HG03439 (cell line): ENCODE data around the gene POLR2A.
"Not testable (repeated sequence)": the region's sequence is repeated elsewhere in the genome, so short reads cannot be mapped to it uniquely, and the experiment has no call there.

Source experiments
- ATAC-seq: cut with Tn5 transposase; IDR thresholded peaks from one replicate; pipeline ENCODE4 v1.9.1; 2021; ENCODE audit warnings: mild to moderate bottlenecking, moderate library complexity; ENCODE audit not compliant: unreplicated experiment

The POLR2A gene

DNA sequence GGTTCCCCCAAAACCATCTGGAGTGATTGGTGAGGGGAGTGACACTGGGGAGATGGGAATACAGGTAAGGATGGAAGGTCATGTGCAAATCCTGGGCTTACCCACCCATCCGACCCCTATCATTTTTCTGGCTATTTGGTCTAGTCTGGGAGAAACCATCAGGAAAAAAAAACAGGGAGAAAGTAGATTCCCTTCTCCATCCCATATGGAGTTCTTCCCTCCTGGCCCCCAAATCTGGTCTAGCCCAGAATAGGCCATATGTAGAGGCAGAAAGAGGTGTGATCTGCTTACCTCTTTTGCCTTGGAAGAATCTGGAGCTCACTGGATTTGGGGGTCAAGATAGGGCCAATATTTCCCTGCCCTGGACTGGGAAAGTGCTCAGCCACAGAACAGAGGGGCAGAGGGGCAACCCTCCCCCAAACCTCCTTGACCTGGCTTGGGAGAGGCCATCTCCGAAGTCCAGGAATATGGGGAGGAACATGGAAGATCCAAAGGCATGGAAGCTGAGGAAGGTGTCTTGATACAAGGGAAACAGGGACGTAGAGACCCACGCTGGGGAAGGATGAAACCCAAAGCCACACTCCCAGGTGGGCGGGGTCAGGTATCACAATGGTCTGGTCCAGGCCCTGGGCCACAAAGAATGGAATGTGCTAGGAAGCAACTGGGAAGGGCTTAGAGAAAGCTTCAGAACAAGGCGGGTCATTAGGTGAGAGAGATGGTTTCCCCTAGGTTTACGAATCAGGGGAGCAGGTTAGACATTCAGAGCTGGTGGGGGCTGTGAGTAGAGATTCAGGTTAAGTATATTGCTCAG is 23.1 kb upstream of the POLR2A start:
- ATAC-seq: no peak

DNA sequence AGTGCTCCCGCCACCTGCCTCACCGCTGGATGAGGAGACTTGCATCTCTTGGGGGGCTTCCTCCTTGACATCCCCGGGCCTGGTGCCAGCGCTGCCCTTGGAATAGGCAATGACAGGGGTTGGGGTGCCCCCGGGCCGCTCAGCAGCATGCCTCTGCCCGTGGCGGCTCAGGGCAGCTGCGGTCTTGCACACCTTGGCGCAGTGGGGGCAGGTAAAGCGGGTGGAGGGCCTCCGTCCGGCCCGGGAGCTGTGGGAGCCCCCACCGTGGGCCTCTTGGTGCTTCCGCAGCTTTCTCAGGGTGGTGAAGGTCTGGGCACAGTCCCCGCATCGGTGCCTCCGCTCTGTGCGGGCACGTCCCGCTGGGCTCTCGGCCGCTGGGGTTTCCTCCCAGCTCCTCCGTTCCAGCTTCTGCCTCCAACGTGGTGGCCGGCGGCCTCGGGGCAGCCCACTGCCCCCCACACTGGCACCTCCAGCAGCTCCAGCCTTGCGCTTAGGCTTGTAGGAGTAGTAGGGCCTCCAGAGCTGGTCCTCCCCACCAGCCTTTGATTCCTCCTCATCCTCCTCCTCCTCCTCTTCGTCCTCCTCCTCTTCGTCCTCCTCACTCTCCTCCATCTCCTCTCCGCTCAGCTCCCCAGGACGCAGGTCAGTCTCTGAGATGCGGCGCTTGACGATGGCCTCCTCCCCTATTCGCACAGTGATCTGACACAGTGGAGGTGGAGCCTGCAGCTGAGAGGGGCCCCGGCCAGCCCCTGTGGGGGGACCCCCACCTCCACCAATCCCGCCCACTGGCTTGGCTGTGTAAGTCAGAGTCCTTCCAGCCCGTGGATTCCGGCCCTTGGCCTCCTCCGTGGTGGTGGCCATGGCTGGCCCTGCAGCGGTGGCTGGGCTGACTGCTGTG is 21.4 kb upstream of the POLR2A start:
- no peak for ATAC-seq

DNA sequence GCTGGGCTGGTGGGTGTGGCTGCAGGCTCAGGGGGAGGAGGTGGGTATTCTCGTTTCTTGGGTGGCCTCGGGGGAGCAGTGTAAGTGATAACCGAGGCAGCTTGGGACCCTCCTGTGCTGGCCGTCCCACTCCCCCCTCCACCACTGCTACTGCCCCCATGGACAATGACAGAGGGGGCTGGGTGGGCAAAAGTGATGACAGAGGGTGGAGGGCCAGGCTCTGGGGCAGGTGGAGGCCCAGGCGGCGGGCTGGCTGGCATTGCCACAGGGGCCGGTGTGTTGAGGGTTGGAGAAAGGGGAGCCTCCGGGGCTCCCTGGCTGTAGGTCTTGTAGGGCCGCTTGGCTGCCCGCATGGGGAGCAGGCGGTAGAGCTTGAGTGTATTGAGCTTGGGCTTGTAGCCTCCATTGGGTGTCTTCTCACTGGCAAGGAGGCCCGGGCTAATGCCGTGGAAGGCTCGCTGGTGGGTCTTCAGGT is 20.8 kb upstream of the POLR2A start:
- ATAC-seq: no peak

DNA sequence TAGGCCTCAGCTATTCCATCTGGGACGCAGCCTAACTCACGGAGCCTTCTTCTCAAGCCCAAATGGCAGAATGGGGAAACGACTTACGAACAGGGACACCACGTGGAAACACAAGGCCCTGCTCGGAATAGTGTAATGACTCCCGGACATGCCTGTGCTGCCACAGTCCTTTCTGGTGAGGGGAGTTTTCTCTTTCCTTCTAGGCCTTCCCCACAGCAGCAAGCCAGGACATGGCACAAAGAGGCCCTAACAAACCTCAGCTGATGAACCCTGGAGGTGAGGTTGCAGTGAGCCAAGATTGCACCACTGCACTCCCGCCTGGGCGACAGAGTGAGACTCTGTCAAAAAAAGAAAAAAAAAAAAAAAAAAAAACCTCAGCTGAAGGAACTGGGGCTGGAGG is 20.1 kb upstream of the POLR2A start:
- no peak for ATAC-seq

DNA sequence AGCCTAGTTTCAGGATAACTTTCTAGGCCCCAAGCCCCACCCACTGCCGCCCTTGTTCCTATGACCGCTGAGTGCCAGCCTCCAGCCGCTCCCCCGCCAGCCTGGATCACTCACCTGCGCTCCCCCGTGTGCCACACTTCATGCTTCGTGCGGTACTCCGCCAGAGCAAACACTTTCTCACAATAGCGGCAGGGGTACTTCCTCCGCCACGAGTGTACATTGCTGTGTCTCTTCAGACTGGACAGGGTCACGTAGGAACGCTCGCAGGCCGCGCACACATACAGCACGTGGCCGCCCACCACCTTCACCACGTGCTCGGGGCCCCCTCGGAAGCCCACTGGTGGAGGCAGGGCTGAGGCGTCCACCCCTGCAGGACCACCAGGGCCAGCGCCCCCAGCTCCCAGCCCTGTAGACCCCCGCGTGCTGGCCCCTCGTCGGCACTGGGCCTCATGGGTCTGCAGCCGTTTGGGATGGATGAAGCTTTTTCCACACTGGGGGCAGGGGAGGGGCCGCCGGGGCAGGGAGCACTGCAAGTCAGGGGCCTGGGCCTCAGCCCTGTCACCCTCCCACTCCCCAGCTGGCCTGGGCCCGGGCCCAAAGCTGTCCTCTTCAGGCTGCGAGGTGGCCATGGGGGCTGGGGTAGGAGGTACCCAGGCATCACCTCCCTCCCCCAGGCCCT is 18.4 kb upstream of the POLR2A start:
- no peak for ATAC-seq

DNA sequence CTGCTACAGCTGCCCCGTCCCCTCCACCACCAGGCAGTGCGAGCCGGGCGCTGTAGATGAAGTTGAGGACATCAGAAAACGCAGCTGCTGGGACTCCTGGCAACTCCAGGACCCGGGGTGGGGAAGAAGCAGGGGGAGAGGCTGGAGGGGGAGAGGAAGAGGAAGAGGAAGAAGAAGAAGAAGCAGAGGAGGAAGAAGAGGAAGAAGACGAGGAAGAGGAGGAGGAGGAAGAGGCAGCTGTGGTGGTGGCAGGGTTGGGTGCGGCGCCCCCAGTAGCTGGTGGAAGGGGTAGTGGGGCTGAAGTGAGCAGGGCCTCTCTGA is 17.9 kb upstream of the POLR2A start:
- ATAC-seq: no peak

DNA sequence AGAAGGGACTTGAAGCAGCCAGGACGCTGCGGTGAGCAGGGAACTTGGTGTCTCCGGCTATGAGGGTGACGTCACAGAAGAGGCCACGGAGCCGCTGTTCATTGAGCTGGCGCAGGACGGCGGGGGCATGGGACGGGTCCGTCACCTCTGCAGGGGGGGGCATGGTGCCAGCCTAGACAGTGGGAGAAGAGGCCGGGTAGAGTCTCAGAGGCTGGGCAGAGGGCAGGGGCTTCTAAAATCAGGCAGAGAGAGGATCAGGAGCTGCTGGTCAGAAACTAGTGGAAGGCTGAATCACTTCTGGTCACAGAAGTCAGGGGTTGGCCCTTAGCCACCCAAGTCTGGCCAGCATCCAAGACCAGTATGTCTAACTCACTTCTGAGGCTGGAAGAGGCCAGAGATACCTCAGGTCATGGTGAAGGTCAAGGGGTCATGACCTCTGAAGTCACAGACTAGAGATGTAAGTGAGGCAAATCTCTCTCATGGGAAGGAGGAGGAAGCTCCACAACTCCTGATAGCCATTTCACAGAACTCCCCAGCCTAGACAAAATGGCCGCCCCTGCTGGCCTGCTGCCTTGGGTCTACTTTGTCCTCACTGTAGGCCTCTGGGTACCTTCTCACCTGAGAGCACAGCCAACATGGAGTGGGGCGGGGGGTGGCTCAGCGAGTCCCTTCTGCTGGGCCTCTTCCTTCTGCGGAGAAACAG is 17.4 kb upstream of the POLR2A start:
- no peak for ATAC-seq

DNA sequence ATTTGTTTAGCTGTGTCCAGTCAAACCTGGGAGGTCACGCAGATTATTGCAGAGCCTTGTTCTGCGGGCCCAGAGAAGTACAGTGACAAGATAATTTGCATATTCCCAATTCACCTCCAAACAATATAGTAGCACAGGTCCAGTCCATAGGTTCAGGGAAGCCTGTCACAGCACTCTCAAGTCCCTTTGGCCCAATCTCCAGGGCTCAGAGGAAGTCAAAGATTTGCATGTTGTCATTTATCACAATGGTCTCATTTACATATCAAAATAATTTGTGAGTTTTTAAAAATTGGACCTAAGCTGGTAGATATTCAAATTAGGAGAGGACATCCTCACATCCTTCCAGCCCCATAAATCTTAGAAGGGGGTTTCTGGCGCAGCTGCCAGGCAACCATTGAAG is 16.7 kb upstream of the POLR2A start:
- ATAC-seq: no peak

DNA sequence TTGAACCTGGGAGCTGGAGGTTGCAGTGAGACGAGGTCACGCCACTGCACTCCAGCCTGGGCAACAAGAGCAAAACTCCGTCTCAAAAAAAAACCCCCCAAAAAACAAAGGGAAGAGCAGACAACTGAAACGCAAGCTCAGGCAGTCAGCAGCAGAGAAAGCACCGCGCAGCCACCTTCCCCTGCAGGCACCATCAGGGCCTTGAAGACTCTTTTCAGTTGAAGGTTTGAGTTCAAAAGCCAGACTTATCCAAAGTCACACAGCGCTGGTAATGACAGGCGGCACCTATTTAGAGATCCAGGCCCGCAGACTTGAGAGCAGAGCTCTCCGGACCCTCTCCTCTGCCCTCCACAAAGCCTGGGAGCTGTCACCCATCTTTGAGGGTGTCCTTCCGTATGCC is 15.9 kb upstream of the POLR2A start:
- no peak for ATAC-seq

DNA sequence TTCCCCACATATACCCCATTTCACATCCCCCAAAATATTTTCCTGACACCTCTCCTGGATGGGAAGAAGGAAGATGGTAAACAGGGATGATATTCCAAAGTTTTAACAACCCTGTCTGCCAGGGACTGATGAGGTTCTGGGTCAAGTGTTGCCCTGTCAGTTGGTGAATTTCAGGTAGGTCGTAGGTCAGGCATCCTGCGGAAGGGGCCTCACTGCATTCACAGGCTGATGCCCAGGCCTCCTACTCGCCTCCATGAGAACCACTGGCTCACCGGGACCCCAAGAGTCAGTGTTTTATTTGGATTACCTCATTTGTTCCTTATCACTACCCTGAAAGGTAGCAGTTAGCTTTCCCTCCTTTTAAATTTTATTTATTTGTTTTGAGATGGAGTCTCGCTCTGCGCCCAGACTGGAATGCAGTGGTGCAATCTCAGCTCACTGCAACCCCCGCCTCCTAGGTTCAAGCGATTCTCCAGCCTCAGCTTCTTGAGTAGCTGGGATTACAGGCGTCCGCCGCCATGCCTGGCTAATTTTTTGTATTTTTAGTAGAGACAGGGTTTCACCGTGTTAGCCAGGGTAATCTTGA is 15.3 kb upstream of the POLR2A start:
- no peak for ATAC-seq

DNA sequence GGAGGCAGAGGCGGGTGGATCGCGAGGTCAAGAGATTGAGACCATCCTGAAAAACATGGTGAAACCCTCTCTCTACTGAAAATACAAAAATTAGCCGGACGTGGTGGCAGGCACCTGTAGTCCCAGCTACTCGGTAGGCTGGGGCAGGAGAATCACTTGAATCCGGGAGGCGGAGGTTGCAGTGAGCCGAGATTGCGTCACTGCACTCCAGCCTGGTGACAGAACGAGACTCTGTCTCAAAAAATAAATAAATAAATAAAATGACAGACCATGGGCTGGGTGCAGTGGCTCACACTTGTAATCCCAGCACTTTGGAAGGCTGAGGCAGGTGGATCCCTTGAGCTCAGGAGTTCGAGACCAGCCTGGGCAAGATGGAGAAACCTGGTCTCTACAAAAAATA is 14.3 kb upstream of the POLR2A start:
- not testable (repeated sequence) for ATAC-seq

DNA sequence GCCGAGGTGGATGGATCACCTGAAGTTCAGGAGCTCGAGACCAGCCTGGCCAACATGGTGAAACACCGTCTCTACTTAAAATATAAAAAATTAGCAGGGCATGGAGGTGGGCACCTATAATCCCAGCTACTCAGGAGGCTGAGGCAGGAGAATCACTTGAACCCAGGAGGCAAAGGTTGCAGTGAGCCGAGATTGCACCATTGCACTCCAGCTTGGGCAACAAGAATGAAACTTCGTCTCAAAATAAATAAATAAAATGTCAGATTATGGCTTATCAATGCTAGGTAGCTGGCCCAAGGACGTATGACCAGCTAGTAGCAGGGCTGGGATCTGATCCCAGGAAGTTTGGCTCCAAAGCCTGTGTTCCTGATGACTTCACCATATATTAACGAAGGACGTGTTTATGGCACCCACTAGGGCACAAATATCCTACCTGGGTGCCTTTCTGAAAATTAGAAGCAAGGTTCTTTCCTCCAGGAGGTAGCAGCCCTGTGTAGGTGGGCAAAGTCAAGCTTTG is 13.7 kb upstream of the POLR2A start:
- not testable (repeated sequence) for ATAC-seq

DNA sequence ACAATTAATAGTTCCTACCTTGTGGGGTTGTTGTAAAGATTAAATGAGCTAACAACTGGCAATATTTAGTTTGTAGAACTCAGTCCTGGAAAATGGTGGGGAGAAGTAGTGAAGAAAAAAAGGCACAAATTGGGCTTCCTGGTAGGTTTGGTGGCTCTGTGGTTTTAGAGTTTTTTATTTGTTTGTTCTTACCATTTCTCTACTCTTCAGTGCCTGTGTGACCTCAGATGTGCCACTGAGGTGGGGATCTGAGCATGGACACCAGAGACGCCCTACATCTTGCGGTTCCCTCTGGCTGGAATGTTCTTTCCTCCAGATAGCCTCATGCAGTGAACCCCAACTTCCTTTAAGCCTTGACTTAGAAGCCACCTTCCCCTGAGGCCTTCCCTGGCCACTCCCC is 12.4 kb upstream of the POLR2A start:
- no peak for ATAC-seq

DNA sequence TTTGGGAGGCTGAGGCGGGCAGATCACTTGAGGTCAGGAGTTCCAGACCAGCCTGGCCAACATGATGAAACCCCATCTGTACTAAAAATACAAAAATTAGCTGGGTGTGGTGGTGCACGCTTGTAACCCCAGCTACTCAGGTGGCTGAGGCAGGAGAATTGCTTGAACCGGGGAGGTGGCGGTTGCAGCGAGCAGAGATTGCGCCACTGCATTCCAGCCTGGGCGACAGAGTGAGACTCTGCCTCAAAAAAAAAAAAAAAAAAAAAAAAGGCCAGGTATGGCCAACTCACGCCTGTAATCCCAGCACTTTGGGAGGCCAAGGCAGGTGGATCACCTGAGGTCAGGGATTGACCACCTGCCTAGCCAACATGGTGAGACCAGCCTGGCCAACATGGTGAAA is 9.4 kb upstream of the POLR2A start:
- not testable (repeated sequence) for ATAC-seq

DNA sequence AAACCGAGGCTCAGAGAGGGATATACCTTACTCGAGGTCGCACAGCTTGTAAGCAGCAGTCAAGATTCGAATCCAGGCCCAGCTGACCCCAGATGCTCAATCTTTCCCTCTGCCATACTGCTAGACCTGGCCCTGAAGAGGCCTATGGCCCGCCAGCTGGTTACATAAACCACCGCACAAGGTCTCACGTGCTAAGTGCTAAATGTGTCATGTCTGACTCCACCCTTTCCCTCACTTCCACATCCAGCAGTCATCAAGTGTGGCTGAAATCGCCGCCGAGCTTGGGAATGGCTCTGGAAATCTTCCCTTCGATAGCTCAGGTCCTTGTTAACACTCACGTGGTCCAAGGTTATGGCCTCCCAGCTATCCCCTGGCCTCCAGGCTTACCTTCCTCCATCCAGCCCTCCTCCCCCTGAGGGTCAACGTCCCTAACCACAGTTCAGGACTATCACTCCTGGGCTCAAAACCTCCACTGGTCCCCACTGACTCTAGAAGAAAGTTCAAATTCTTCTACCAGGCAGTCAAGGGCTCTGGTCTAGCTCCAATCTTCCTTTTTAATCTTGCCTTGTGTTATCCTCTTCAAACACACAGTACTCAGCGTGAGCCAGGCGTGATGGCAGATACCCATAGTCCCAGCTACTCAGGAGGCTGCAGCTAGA is 8.3 kb upstream of the POLR2A start:
- no peak for ATAC-seq

DNA sequence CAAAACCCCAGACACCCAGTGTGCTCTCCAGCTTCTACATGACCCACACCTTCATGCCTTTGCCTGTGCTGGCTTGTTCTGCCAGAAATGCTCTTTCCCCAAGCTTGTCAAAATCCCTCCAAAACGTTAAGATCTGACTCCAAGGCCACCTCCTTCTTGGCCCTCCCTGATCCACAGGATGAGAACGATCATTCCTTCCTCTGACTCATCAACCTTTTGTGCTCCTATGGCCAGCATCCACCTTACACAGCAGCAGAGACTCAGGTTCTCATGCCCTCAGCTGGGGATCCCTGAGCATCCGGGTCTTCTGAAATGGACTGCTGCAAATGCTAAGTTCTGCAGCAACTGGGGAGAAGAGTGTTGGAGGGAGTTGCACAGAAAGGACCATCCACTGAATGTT is 7.7 kb upstream of the POLR2A start:
- ATAC-seq: no peak

DNA sequence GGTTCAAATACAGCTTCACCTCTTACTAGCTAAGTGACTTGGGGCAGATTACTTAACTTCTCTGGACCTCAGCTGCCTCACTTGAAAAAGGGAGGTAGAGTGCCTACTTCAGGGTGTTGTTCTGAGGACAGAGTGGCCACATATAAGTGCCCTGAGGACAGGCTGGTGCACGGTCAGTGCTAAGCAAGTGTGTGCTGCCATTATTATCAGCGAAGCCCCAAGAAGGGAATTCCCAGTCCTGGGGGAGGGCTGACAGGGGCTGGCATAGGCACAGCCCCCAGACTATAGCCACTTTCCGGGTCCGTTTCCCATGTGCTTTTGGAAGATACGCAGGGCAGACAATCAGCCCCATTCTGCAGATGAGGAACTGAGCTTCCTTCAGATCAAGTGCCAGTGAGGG is 7.2 kb upstream of the POLR2A start:
- no peak for ATAC-seq

DNA sequence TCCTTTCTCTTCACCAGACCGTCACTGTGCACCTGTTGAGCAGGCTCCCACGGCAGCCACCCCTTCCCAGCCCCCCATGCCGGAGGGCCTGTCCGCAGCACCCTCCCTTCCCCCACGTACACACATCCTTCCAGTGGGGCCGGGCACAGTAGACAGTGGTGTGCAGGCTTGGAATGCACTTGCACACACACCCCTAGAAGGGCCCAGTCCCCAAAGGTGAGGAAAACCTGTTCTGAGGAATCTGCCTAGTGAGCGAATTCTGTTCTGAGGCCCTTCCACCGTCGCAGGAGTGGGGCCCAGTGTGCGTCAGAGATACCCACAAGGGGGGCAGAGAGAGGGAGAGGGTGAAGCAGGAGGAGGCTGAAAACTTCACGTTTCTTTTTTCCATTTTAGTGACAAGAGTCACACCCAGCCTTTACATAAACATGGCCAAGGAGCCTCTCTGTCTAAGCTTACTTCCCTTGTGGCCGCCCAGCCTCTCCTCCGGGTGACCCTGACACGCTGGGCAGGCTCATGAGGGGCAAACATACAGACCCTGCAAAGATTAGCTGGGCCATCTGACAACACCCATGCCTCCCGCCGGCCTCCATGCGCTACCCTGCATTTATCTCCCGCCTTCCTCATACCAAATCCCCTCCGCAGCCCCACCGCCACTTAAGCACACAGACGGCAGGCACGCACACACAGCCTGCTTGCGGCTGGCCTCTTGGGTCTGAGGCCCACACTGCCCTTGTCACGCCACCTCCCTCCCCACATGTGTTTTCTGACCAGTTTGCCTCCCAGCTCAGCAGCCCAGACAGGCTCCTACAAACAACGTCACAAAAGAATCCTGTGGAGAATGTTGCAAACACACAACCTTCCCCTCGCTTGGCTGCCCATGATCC is 6.5 kb upstream of the POLR2A start:
- ATAC-seq: no peak
